ENCODE data around the gene PKD1L1.
"Not testable (repeated sequence)": the region's sequence is repeated elsewhere in the genome, so short reads cannot be mapped to it uniquely, and the experiment has no call there.

Gene PKD1L1

GRCh38 chr7:47948141-47948790 is at the start of gene PKD1L1:
Gene PKD1L1, minus strand, starts transcription at chr7:47948466. Its CDS starts 26 bp downstream, at chr7:47948440.
- Histone ChIP-seq H3K9me3 (ENCODE audit: control insufficient read depth, low read length) (no peaks in the 10 kb centered on the region), H3K9ac (ENCODE audit: low read length) (no peak within 1 kb of the TSS), H3K36me3 (ENCODE audit: control insufficient read depth, insufficient read depth, low read length, severe bottlenecking) (no peaks in the 10 kb centered on the region), H3K4me1 (ENCODE audit: control insufficient read depth, insufficient read depth, low read length) (peaks cover 7% of the 10 kb centered on the region), H3K27me3 (replicated peaks; ENCODE audit: control insufficient read depth, insufficient read depth, low read length) (no peaks in the 10 kb centered on the region), H3K4me3 (ENCODE audit: low read length) (no peak within 1 kb of the TSS)
- no peak for DNase-seq (ENCODE audit: low read depth)

- H3K4me3 ChIP-seq (ENCODE audit: low read length): peak overlapping the region; percentile 79
- H3K4me1 ChIP-seq (ENCODE audit: control insufficient read depth, insufficient read depth, low read length): peaks cover 5% of the 10 kb centered on the region
- no peaks in the 10 kb centered on the region for H3K27me3 ChIP-seq (replicated peaks; ENCODE audit: control insufficient read depth, insufficient read depth, low read length)
- H3K9ac ChIP-seq (ENCODE audit: low read length): peak overlapping the region; percentile 74
- DNase-seq (ENCODE audit: low read depth): no peak
- H3K36me3 ChIP-seq (ENCODE audit: control insufficient read depth, insufficient read depth, low read length, severe bottlenecking): no peaks in the 10 kb centered on the region
- no peaks in the 10 kb centered on the region for H3K9me3 ChIP-seq (ENCODE audit: control insufficient read depth, low read length)
Measured at GRCh38 chr7:47992446-47992845, 44.2 kb upstream of the PKD1L1 start.

GRCh38 chr7:47991741-47992311 is 43.6 kb upstream of the PKD1L1 start:
- H3K36me3 ChIP-seq (ENCODE audit: control insufficient read depth, insufficient read depth, low read length, severe bottlenecking): no peaks in the 10 kb centered on the region
- H3K27me3 ChIP-seq (replicated peaks; ENCODE audit: control insufficient read depth, insufficient read depth, low read length): no peaks in the 10 kb centered on the region
- peak overlapping the region; percentile 74 for H3K9ac ChIP-seq (ENCODE audit: low read length)
- H3K9me3 ChIP-seq (ENCODE audit: control insufficient read depth, low read length): no peaks in the 10 kb centered on the region
- DNase-seq (ENCODE audit: low read depth): peak; percentile 84
- H3K4me1 ChIP-seq (ENCODE audit: control insufficient read depth, insufficient read depth, low read length): peaks cover 5% of the 10 kb centered on the region
- H3K4me3 ChIP-seq (ENCODE audit: low read length): peak overlapping the region; percentile 79

GRCh38 chr7:47991270-47991669 is 43.0 kb upstream of the PKD1L1 start:
- H3K36me3 ChIP-seq (ENCODE audit: control insufficient read depth, insufficient read depth, low read length, severe bottlenecking): no peaks in the 10 kb centered on the region
- no peak for DNase-seq (ENCODE audit: low read depth)
- H3K9me3 ChIP-seq (ENCODE audit: control insufficient read depth, low read length): no peaks in the 10 kb centered on the region
- H3K4me1 ChIP-seq (ENCODE audit: control insufficient read depth, insufficient read depth, low read length): peaks cover 5% of the 10 kb centered on the region
- peak overlapping the region; percentile 79 for H3K4me3 ChIP-seq (ENCODE audit: low read length)
- no peaks in the 10 kb centered on the region for H3K27me3 ChIP-seq (replicated peaks; ENCODE audit: control insufficient read depth, insufficient read depth, low read length)
- H3K9ac ChIP-seq (ENCODE audit: low read length): peak overlapping the region; percentile 74

- no peak for DNase-seq (ENCODE audit: low read depth)
- no peaks in the 10 kb centered on the region for H3K9me3 ChIP-seq (ENCODE audit: control insufficient read depth, low read length)
- H3K4me1 ChIP-seq (ENCODE audit: control insufficient read depth, insufficient read depth, low read length): peaks cover 5% of the 10 kb centered on the region
- H3K9ac ChIP-seq (ENCODE audit: low read length): no peak overlapping the region
- H3K36me3 ChIP-seq (ENCODE audit: control insufficient read depth, insufficient read depth, low read length, severe bottlenecking): no peaks in the 10 kb centered on the region
- no peaks in the 10 kb centered on the region for H3K27me3 ChIP-seq (replicated peaks; ENCODE audit: control insufficient read depth, insufficient read depth, low read length)
- H3K4me3 ChIP-seq (ENCODE audit: low read length): no peak overlapping the region
Measured at GRCh38 chr7:47990592-47990991, 42.3 kb upstream of the PKD1L1 start.

- H3K4me3 ChIP-seq (ENCODE audit: low read length); DNase-seq (ENCODE audit: low read depth); H3K4me1 ChIP-seq (ENCODE audit: control insufficient read depth, insufficient read depth, low read length); H3K9me3 ChIP-seq (ENCODE audit: control insufficient read depth, low read length); H3K27me3 ChIP-seq (replicated peaks; ENCODE audit: control insufficient read depth, insufficient read depth, low read length); H3K36me3 ChIP-seq (ENCODE audit: control insufficient read depth, insufficient read depth, low read length, severe bottlenecking); H3K9ac ChIP-seq (ENCODE audit: low read length): not testable (repeated sequence)
Measured at GRCh38 chr7:47989607-47990400, 41.5 kb upstream of the PKD1L1 start.

- no peak for DNase-seq (ENCODE audit: low read depth)
- no peaks in the 10 kb centered on the region for H3K36me3 ChIP-seq (ENCODE audit: control insufficient read depth, insufficient read depth, low read length, severe bottlenecking)
- H3K4me3 ChIP-seq (ENCODE audit: low read length): no peak overlapping the region
- no peaks in the 10 kb centered on the region for H3K27me3 ChIP-seq (replicated peaks; ENCODE audit: control insufficient read depth, insufficient read depth, low read length)
- no peaks in the 10 kb centered on the region for H3K9me3 ChIP-seq (ENCODE audit: control insufficient read depth, low read length)
- peaks cover 5% of the 10 kb centered on the region for H3K4me1 ChIP-seq (ENCODE audit: control insufficient read depth, insufficient read depth, low read length)
- H3K9ac ChIP-seq (ENCODE audit: low read length): no peak overlapping the region
Measured at GRCh38 chr7:47988496-47989386, 40.5 kb upstream of the PKD1L1 start.

GRCh38 chr7:47982610-47983009 is 34.3 kb upstream of the PKD1L1 start:
- Histone ChIP-seq H3K9me3 (ENCODE audit: control insufficient read depth, low read length) (no peaks in the 10 kb centered on the region), H3K9ac (ENCODE audit: low read length) (no peak overlapping the region), H3K27me3 (replicated peaks; ENCODE audit: control insufficient read depth, insufficient read depth, low read length) (no peaks in the 10 kb centered on the region), H3K4me3 (ENCODE audit: low read length) (no peak overlapping the region), H3K4me1 (ENCODE audit: control insufficient read depth, insufficient read depth, low read length) (peaks cover 22% of the 10 kb centered on the region), H3K36me3 (ENCODE audit: control insufficient read depth, insufficient read depth, low read length, severe bottlenecking) (peaks cover 6% of the 10 kb centered on the region)
- DNase-seq (ENCODE audit: low read depth): no peak

GRCh38 chr7:47980648-47981047 is 32.4 kb upstream of the PKD1L1 start:
- DNase-seq (ENCODE audit: low read depth); H3K27me3 ChIP-seq (replicated peaks; ENCODE audit: control insufficient read depth, insufficient read depth, low read length); H3K4me3 ChIP-seq (ENCODE audit: low read length); H3K9me3 ChIP-seq (ENCODE audit: control insufficient read depth, low read length); H3K9ac ChIP-seq (ENCODE audit: low read length): not testable (repeated sequence)
- peaks cover 22% of the 10 kb centered on the region for H3K4me1 ChIP-seq (ENCODE audit: control insufficient read depth, insufficient read depth, low read length)
- peaks cover 25% of the 10 kb centered on the region for H3K36me3 ChIP-seq (ENCODE audit: control insufficient read depth, insufficient read depth, low read length, severe bottlenecking)

GRCh38 chr7:47979832-47980181 is 31.5 kb upstream of the PKD1L1 start:
- Histone ChIP-seq H3K27me3 (replicated peaks; ENCODE audit: control insufficient read depth, insufficient read depth, low read length) (no peaks in the 10 kb centered on the region), H3K36me3 (ENCODE audit: control insufficient read depth, insufficient read depth, low read length, severe bottlenecking) (peaks cover 32% of the 10 kb centered on the region), H3K9me3 (ENCODE audit: control insufficient read depth, low read length) (no peaks in the 10 kb centered on the region), H3K4me3 (ENCODE audit: low read length) (peak overlapping the region; percentile 93), H3K4me1 (ENCODE audit: control insufficient read depth, insufficient read depth, low read length) (peaks cover 22% of the 10 kb centered on the region), H3K9ac (ENCODE audit: low read length) (peak overlapping the region; percentile 91)
- no peak for DNase-seq (ENCODE audit: low read depth)
